Activated T-cell treated with anti-CD3 and anti-CD28 coated beads, Interleukin-2, amount 50 U/mL, for 72 hours (primary cell): ENCODE data around the gene GABARAP. TPM values are rescaled to one million over a fixed set of nuclear protein-coding genes. Genes with fewer than 3 reads are reported as not detected.

Experiments
- ATAC-seq, 2 donors: fragments of 150-1000 bp; cut with Tn5 transposase; replicated peaks in 1 of 2; 2 replicates each; pipeline ENCODE4 v1.10.0; 2021; ENCODE audit warnings: moderate library complexity in 2 of 2, mild to moderate bottlenecking in 1 of 2
- DNase-seq, 2 donors: peaks; one replicate each; pipeline ENCODE4 v3.0.0; 2021 to 2022; ENCODE audit warnings: mixed read lengths in 1 of 2
- H3K27ac Mint-ChIP-seq: one replicate; pipeline ENCODE4 v1.8.0; 2022; ENCODE audit warnings: mild to moderate bottlenecking, moderate library complexity, mixed read lengths
- H3K27me3 Mint-ChIP-seq: one replicate; pipeline ENCODE4 v1.8.0; 2022; ENCODE audit warnings: low read depth, mixed read lengths
- H3K36me3 Mint-ChIP-seq, 2 donors: one replicate each; pipeline ENCODE4 v1.8.0; 2022; ENCODE audit warnings: mixed read lengths in 2 of 2, mild to moderate bottlenecking in 1 of 2; ENCODE audit not compliant: insufficient read depth in 2 of 2
- H3K4me1 Mint-ChIP-seq: one replicate; pipeline ENCODE4 v1.8.0; 2022; ENCODE audit warnings: low read depth, mixed read lengths
- H3K4me3 Mint-ChIP-seq, 2 donors: one replicate each; pipeline ENCODE4 v1.8.0; 2022; ENCODE audit warnings: mild to moderate bottlenecking in 2 of 2, mixed read lengths in 2 of 2, moderate library complexity in 2 of 2
- H3K9me3 Mint-ChIP-seq, 2 donors: one replicate each; pipeline ENCODE4 v1.8.0; 2022; ENCODE audit warnings: mixed read lengths in 2 of 2
- total RNA-seq, 2 donors: library from RNA; stranded (reverse); gene quantifications; one replicate each; pipeline ENCODE4 v1.2.3, GENCODE V29; 2022

GABARAP gene
- total RNA-seq, 2 donors from 2014 or later = 244 to 246 TPM

DNA sequence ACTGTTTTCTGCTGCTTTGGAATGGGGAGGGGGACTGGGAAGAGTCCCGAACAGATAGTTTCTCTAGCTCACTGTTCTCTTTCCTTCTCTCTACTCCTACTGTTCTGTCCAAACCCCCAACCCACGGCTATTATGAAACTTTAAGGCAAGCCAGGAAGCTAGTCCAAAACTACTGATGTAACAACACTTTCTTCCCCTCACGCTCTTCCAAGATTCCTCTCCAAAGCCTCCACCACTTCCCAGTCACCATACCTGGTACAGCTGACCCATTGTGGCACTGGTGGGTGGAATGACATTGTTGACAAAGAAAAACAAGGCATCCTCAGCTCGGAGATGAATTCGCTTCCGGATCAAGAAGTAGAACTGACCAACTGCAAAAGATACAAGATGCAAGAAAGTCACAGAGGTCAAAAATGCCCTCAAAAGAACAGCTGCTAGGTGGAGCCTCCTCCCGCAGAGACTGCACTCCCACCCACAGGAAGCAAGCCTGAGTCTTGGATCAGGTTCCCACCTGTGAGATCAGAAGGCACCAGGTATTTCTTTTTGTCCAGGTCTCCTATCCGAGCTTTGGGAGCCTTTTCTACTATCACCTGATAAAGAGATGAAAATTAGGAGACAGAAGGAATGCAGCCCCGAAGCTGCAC is 1.0 kb downstream of the GABARAP start:
- DNase-seq = no peak
- Mint-ChIP-seq H3K27me3 (no peaks in the 10 kb centered on the region), H3K27ac (peak overlapping the region; percentile 99), H3K36me3 (peaks cover 13 to 19% of the 10 kb centered on the region in 2 donors), H3K4me3 (peak overlapping the region; percentile 93 to 100), H3K4me1 (peaks cover 48% of the 10 kb centered on the region), H3K9me3 (no peaks in the 10 kb centered on the region)
- ATAC-seq = no peak

DNA sequence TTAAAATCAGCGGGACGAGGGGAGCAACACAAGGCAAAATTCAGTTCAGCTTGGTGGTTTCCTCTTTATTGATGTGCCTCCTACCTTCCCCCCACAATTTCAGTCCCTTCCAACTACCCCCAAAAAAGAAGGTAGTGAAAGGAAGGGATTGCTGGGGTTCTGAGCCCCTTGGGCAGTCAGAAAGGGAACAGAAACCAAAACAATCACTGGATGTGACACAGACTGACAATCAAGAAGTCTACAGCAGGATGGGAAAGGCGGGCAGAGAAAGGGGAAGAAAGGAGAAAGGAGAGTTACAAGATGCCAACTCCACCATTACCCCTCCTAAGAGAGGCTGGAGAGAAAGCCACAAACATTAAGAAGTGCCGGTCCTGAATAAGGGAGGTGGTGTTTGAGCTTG is 1.9 kb downstream of the GABARAP start:
- H3K27ac Mint-ChIP-seq = peak overlapping the region; percentile 76
- no peaks in the 10 kb centered on the region for H3K9me3 Mint-ChIP-seq
- H3K36me3 Mint-ChIP-seq = peaks cover 12 to 16% of the 10 kb centered on the region in 2 donors
- H3K27me3 Mint-ChIP-seq = no peaks in the 10 kb centered on the region
- peaks cover 57% of the 10 kb centered on the region for H3K4me1 Mint-ChIP-seq
- peak overlapping the region; percentile 93 to 100 for H3K4me3 Mint-ChIP-seq
- no peak for DNase-seq
- no peak for ATAC-seq

DNA sequence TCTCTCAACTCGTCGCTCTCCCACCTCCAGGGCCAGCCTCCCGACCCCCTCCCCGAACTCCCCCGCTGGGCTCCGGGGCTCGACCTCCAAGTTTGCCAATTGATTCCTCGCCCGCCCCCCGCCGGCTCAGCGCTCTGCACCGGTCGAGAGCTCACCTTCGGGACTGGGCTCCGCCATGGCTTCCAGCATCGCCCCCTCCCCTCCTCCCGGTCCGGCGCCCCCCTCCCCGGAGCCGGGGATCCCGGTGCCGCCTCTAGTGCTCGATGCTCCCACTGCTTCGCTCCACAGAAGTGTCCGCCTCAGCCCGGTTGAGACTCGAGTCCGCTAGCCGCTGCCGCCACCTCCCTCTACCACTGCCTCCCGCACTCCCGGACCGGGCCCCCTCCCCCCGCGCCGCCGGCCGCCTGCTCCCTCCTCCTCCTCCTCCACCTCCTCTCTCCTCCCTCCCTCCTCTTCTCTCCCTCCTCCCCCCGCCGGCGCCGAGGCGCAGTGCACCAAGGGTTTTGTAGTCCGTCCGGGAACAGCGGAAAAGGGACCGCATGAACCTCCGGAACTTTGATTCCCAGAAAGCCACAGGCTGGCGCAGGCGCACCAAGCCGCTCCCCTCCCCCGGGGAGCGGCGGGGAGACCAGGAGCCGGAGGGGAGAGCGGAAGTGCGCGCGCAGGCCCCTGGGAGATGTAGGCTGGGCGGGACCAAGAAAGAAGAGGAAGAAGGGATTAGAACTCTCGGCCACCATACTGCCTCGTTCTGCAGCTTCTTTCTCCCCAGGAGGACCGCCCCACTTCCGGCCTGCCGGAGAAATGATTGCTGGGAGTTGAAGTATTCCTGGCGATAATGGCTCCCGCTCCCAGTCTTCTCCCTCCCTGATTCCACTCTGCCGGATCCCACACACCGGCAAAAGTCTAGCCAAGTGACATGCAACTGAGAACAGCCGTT is 2.9 kb downstream of the GABARAP start, which contains the start of gene PHF23:
Gene PHF23 (minus strand): TSS at position 367 of the 937 bp plus-strand sequence. CDS start 178 bp downstream, at position 189.
- H3K9me3 Mint-ChIP-seq = no peaks in the 10 kb centered on the region
- H3K36me3 Mint-ChIP-seq = peaks cover 13 to 16% of the 10 kb centered on the region in 2 donors
- H3K27ac Mint-ChIP-seq = peak within 1 kb of the TSS; percentile 94
- H3K27me3 Mint-ChIP-seq = no peaks in the 10 kb centered on the region
- peak within 1 kb of the TSS; percentile 93 to 100 for H3K4me3 Mint-ChIP-seq
- DNase-seq (peak; percentile 96 to 98), ATAC-seq (peak; percentile 71 to 72)
- H3K4me1 Mint-ChIP-seq = peaks cover 66% of the 10 kb centered on the region

DNA sequence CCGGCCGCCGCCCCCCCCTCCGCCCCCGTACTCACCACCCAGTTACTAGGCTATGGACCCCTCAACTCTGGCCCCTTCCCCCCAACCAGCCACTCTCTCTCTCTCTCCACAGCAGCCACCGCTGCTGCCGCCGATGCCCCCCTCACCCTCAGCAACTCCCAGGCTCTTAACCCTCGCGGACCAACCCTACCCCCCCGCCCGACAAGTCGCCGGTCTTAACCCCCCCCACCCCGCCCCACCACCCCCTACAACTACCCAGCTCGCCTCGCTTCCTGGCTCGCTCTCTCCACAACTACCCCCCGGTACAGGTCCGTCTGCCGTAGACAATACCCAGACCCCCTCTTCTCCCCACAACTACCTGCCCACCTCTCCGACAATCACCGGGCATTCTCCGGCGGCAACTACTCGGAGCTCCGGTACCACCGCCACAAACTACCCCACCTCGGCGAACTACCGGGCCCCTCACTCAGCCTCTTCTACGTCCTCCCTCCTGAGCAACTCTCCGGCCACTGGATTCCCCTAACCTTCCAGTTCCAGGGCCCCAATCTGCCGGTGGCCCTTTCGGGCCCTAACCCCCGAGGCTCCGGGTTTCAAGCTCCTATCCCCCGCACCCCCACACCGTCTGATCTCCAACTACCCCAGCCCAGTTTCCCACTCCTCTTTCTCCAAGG is 3.7 kb downstream of the GABARAP start:
- H3K4me1 Mint-ChIP-seq = peaks cover 64% of the 10 kb centered on the region
- DNase-seq = peak in 1 of 2 donors; percentile 38
- peaks cover 13 to 17% of the 10 kb centered on the region in 2 donors for H3K36me3 Mint-ChIP-seq
- H3K27me3 Mint-ChIP-seq = no peaks in the 10 kb centered on the region
- peak overlapping the region; percentile 94 for H3K27ac Mint-ChIP-seq
- no peak for ATAC-seq
- no peaks in the 10 kb centered on the region for H3K9me3 Mint-ChIP-seq
- peak overlapping the region; percentile 93 to 100 for H3K4me3 Mint-ChIP-seq

DNA sequence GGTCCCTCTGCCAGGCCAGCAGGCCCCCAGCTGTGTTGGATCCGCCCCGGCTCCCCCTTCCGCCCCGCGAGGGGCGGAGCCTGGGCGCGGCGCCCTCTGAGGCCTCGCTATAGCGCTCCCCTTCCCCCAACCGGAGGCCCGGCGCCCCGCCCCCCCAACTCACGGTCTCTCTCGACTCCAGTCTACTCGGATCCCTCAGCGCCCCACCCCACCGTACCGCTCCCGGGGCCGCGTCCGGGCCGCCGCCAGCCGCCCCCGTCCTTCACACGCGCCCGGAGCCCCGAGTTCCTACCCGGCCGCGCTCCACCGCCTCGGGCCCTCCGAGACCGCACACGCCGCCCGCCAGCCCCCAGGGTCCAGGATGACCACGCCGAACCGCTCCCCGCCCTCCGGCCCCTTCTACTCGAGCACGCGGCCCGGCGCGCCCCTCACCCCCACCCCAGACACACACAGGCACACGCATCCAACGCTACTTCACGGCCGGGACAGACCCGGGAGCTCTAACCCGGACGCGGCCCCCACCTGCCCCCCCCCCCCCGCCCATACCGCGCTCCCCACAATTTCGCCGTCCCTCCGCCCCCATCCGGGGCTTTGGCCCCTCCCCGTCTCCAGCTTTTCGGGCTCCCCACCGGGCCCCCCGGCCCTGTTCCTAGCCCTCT is 4.4 kb downstream of the GABARAP start:
- peaks cover 13 to 17% of the 10 kb centered on the region in 2 donors for H3K36me3 Mint-ChIP-seq
- peak; percentile 42 to 49 for ATAC-seq

DNA sequence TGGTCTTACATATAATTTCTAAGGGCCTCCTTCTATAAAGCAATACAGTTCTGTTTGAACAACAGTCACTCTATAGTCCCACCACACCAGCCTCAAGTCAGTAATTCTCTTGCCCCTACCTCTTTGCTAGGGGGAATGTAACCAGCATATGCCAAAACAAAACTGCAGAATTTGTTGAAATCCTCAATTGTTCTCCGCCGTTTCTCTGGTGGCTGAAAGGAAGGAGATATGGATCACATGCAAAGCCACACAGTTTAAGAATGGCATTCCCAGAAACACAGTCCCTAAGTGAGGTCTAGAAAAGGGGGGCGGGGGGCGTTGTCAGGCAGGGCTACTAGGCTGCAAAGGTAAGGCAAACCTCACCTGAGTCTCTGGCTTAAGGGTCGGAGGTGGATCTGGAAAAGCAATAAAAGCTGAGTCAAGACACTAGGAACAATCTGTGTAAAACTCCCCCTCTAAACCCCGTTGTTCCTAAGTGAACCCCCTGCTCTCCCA is 4.9 kb downstream of the GABARAP start:
- DNase-seq (no peak), ATAC-seq (no peak)
- Mint-ChIP-seq H3K4me3 (peak overlapping the region; percentile 93 to 100), H3K4me1 (peaks cover 71% of the 10 kb centered on the region), H3K36me3 (peaks cover 13 to 17% of the 10 kb centered on the region in 2 donors), H3K27ac (peak overlapping the region; percentile 83), H3K27me3 (no peaks in the 10 kb centered on the region), H3K9me3 (no peaks in the 10 kb centered on the region)

More for the DNA sequence above, 4.4 kb downstream of the GABARAP start:
- H3K4me3 Mint-ChIP-seq = peak overlapping the region; percentile 93 to 100
- H3K9me3 Mint-ChIP-seq = no peaks in the 10 kb centered on the region
- H3K4me1 Mint-ChIP-seq = peaks cover 67% of the 10 kb centered on the region
- peak overlapping the region; percentile 55 for H3K27ac Mint-ChIP-seq
- no peaks in the 10 kb centered on the region for H3K27me3 Mint-ChIP-seq
- peak; percentile 88 to 89 for DNase-seq

DNA sequence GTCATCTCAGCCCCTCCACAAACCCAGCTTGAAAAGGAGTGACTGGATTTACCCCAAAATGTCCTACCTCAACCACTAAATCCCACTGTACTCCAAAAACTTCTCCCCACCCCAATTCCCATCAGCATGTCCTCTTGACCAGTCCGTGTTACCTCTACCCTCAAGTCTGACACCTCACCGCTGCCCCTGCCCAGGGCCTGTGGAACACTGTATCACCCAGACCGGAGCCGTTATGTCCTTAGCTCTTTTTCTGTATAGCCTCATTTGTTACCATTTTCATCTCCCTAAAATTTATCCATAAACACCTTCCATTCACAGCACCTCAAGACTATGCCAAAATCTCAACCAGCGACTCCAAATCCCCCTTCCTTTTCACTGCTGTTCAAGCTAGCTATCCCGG is 5.4 kb downstream of the GABARAP start:
- Mint-ChIP-seq H3K27ac (peak overlapping the region; percentile 83), H3K36me3 (peaks cover 11 to 13% of the 10 kb centered on the region in 2 donors)
- DNase-seq = no peak

DNA sequence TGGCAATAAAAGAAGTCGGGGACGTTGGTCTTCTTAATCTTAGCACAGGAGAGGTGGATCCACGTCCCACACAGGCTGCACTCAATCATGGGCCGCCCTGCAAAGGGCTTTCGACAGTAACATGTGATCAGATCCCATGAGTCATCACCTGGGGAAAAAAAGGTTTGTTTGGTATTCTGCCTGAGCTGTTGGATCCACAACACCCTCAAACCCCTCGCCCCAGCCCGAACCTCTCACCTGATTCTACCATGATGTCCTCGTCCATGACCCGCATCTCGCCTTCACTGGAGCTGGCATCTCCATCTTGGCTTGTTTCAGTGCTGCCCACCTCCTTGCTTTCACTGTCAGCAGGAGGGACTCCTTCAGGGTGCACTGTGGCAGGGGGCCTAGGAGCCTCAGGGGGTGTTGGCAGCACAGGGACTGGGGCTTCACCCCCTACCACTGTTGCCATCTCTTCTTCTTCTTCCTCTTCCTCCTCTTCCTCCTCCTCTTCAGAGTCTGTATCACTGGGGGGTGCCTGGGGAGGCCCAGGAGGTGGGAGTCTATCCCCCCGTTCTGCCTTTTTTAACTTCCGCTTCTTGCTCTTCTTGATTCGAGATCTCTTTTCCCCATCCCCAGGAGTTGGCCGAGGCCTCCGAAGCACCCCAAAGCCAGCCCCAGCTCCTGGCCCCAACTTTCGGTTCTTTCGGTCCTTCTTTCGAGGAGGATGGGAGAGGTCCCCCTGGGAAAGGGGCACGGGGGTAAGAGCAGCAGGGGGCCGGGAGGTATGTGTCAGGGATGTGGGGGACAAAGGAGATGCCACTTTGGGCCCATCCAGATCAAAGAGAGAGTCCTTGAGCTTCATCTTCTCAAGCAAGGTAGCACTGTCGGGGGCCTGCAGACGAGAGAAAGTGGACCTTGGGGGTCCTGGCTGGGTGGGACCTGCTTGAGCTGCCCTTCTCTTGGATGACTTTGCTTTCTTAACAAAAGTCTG is 6.3 kb downstream of the GABARAP start:
- Mint-ChIP-seq H3K27me3 (no peaks in the 10 kb centered on the region), H3K36me3 (peaks cover 8 to 12% of the 10 kb centered on the region in 2 donors), H3K4me1 (peaks cover 72% of the 10 kb centered on the region), H3K9me3 (no peaks in the 10 kb centered on the region), H3K4me3 (peak overlapping the region; percentile 85 to 89), H3K27ac (peak overlapping the region; percentile 11)
- no peak for DNase-seq
- no peak for ATAC-seq

More for the DNA sequence above, 5.4 kb downstream of the GABARAP start:
- ATAC-seq = no peak
- H3K27me3 Mint-ChIP-seq = no peaks in the 10 kb centered on the region
- H3K9me3 Mint-ChIP-seq = no peaks in the 10 kb centered on the region
- peak overlapping the region; percentile 93 to 100 for H3K4me3 Mint-ChIP-seq
- H3K4me1 Mint-ChIP-seq = peaks cover 72% of the 10 kb centered on the region

DNA sequence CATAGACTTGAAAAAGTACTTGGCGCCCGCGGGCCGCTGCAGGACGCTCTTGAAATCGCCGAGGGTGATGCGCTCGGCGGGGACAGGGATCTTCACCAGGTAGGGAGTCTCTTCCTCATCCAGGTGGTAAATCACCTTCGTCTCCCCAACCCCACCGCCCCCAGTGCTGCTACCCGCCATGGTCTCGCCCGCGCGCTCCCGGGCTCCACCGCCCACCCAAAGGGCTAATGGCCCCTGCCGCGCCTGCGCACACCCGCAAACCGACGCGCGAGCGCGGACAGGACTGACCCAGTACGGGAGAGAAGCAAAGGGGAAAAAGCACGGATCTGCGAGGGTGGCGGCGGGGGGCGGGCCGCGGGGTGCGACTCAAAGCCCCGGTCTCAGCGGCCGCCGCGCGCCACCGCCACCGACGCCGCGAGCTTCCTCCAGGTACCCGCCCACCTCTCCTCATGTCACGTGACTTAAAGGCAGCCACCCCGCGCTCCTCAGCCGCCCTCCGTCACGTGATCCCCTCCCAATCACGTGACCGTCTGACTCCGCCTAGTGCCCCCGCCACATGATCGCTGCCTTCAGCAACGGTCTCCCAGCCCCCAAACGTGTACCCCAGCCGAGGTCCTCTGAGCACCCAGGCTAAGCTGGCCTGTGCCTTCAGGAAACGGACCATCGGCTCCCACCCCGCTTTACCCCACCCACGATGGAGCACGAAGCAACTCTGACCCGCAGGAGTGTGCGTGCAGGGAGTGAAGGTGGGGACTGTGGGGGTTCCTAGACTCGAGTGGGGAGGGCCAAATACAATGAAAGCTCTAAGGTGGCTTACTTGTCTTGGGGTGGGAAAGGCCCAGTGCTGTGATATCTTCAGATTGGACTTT is 7.9 kb downstream of the GABARAP start, which contains the start of gene DVL2:
Gene DVL2 (minus strand): TSS at position 435 of the 869 bp plus-strand sequence. CDS start 255 bp downstream, at position 180.
- H3K4me1 Mint-ChIP-seq = peaks cover 65% of the 10 kb centered on the region
- H3K36me3 Mint-ChIP-seq = peaks cover 10 to 16% of the 10 kb centered on the region in 2 donors
- ATAC-seq = peak; percentile 57 to 60
- peak within 1 kb of the TSS; percentile 79 for H3K27ac Mint-ChIP-seq
- H3K9me3 Mint-ChIP-seq = no peaks in the 10 kb centered on the region
- peak; percentile 95 to 98 for DNase-seq
- no peaks in the 10 kb centered on the region for H3K27me3 Mint-ChIP-seq
- peak within 1 kb of the TSS; percentile 85 to 89 for H3K4me3 Mint-ChIP-seq

DNA sequence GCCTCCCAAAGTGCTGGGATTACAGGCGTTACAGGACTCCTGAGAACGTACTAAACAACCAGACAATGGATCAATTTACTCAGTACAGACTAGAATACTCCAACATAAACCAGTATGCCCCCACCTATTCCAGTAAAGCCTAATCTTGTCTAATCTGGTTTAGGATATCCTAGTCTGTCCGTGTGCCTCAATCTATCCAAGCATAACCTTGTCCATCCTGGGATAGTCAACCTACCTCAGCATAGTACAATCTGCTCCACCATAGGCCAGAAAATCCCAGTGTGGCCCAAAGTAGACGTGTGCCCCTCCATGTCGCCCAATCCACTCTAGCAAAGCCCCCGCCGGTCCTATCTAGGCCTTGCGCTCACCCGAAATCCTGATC is 8.6 kb downstream of the GABARAP start:
- Mint-ChIP-seq H3K27me3 (no peaks in the 10 kb centered on the region), H3K27ac (peak overlapping the region; percentile 79), H3K4me3 (peak overlapping the region; percentile 85 to 89), H3K9me3 (no peaks in the 10 kb centered on the region), H3K36me3 (peaks cover 8 to 15% of the 10 kb centered on the region in 2 donors), H3K4me1 (peaks cover 65% of the 10 kb centered on the region)
- DNase-seq = no peak
- peak; percentile 1 to 3 for ATAC-seq
